ENCODE results near the gene OR10H2.
"Not testable (repeated sequence)": the region's sequence is repeated elsewhere in the genome, so short reads cannot be mapped to it uniquely, and the experiment has no call there.

The OR10H2 gene

DNA sequence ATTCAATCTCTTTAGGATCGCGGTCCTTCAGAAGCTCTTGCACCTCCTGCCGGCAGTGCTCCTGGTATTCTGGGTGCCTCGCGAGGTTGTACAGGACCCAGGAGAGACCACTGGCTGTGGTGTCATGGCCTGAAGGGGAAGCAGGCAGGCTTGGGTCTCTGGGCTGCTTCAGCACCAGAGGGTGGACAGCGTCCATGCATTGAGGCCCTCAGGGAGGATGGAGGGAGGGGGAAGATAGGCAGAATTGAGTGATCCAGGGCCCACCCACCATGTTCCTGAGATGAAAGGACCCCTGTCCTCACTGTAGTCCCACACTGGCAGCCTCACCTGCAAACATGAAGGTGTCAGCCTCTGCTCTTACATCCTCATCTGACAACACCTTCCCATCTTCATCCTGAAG is 41.8 kb downstream of the OR10H2 start:
- DNase-seq (ENCODE audit: low read depth in 2 of 2), result no peak

- not testable (repeated sequence) for DNase-seq (ENCODE audit: low read depth in 2 of 2)
These were observed 46.3 kb downstream of the OR10H2 start for GRCh38 chr19:15774159-15774558.

DNA sequence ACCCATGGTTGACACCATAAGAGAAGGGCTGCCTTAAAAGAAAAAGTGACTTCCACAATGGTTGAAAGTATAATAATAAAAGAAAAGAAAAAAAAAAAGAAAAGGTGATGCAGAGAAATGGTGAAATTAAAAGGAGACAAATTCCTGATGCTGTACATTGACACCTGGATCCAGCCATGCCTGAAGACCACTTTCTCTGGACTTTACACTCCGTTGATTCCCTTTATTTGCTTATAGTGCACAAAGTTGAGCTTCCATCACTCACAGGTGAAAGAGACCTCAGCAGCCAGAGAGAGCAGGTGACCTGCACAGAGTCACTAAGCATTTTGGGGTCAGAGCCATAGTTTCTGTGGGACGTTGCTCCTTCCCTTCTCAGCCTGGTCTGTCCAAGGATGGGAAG is 47.4 kb downstream of the OR10H2 start:
- no peak for DNase-seq (ENCODE audit: low read depth in 2 of 2)

DNA sequence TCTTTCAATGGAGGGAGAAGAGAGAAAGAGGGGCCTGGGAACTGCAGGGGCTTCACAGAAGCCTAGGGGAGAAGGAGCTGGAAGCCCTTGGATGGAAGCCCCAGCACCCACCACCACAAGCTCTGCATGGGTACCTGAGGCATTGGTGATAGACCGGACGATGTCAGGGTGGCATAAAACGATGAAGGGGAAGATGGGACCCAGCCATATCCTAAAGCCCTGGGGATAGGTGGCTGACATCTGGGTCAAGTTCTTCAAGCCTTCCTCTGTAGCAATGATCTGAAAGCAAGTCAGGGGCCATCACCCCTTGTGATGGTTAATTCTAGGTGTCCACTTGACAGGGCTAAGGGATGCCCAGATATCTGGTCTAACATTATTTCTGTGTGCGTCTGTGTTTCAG is 48.4 kb downstream of the OR10H2 start:
- no peak for DNase-seq (ENCODE audit: low read depth in 2 of 2)

- no peak for DNase-seq (ENCODE audit: low read depth in 2 of 2)
These were observed 49.5 kb downstream of the OR10H2 start for GRCh38 chr19:15776991-15777970.
